CD4-positive, alpha-beta T cell treated with Interferon gamma for 1 hour (primary cell): ENCODE results near the gene FOXA3.
"Not testable (repeated sequence)": the region's sequence is repeated elsewhere in the genome, so short reads cannot be mapped to it uniquely, and the experiment has no call there.

Experiments
- DNase-seq: peaks from one replicate; pipeline ENCODE4 v3.0.0-alpha.2; 2020

The FOXA3 gene

GRCh38 chr19:45828945-45829344 lies 35.2 kb upstream of the FOXA3 start:
- no peak for DNase-seq

- no peak for DNase-seq
Measured at GRCh38 chr19:45834970-45835369, 29.2 kb upstream of the FOXA3 start.

GRCh38 chr19:45842198-45842597 lies 21.9 kb upstream of the FOXA3 start:
- DNase-seq = no peak

- DNase-seq = no peak
Measured at GRCh38 chr19:45847663-45848062, 16.5 kb upstream of the FOXA3 start.

- no peak for DNase-seq
Measured at GRCh38 chr19:45848922-45849321, 15.2 kb upstream of the FOXA3 start.

- DNase-seq = no peak
Measured at GRCh38 chr19:45852145-45852750, 11.9 kb upstream of the FOXA3 start.

GRCh38 chr19:45852983-45853382 lies 11.1 kb upstream of the FOXA3 start:
- DNase-seq = no peak

- no peak for DNase-seq
Measured at GRCh38 chr19:45854167-45854778, 9.9 kb upstream of the FOXA3 start.

GRCh38 chr19:45860359-45861259 lies 3.5 kb upstream of the FOXA3 start:
- DNase-seq = no peak

- DNase-seq = no peak
Measured at GRCh38 chr19:45862271-45862563, 1.9 kb upstream of the FOXA3 start.

- peak; percentile 99 for DNase-seq
Measured at GRCh38 chr19:45862564-45863334, 1.4 kb upstream of the FOXA3 start, which contains the start of gene SYMPK. SYMPK (minus strand) TSS chr19:45863147; CDS start chr19:45854495, 8,652 bp downstream.

GRCh38 chr19:45863335-45863839 lies 739 bp upstream of the FOXA3 start:
- DNase-seq = no peak

- no peak for DNase-seq
Measured at GRCh38 chr19:45864629-45865082, 530 bp downstream of the FOXA3 start.

- DNase-seq = no peak
Measured at GRCh38 chr19:45865269-45865948, 1.3 kb downstream of the FOXA3 start.

- DNase-seq = no peak
Measured at GRCh38 chr19:45866400-45867176, 2.5 kb downstream of the FOXA3 start.

GRCh38 chr19:45867241-45867640 lies 3.1 kb downstream of the FOXA3 start:
- DNase-seq = not testable (repeated sequence)

- no peak for DNase-seq
Measured at GRCh38 chr19:45870798-45871197, 6.7 kb downstream of the FOXA3 start.

- DNase-seq = no peak
Measured at GRCh38 chr19:45872095-45872919, 8.2 kb downstream of the FOXA3 start.

- DNase-seq = no peak
Measured at GRCh38 chr19:45873219-45873772, 9.2 kb downstream of the FOXA3 start.

- no peak for DNase-seq
Measured at GRCh38 chr19:45874620-45874966, 10.5 kb downstream of the FOXA3 start.

- DNase-seq = no peak
Measured at GRCh38 chr19:45876161-45876410, 12.0 kb downstream of the FOXA3 start.
